Measurements from ENCODE around the gene LAMA2.

The LAMA2 gene

GRCh38 chr6:129335792-129336191 is 452.9 kb downstream of the LAMA2 start:
- H3K4me2 ChIP-seq (ENCODE audit: low read length), result no peak overlapping the region
- H4K20me1 ChIP-seq (ENCODE audit: insufficient read depth, low read length), result no peaks in the 10 kb centered on the region
- H3K4me3 ChIP-seq (ENCODE audit: low read length), result no peak overlapping the region
- H3K4me1 ChIP-seq (ENCODE audit: low read length), result no peaks in the 10 kb centered on the region
- no peak overlapping the region for H2AFZ ChIP-seq (ENCODE audit: low read depth, low read length)
- no peaks in the 10 kb centered on the region for H3K79me2 ChIP-seq (ENCODE audit: low read length)
- peaks cover 3% of the 10 kb centered on the region; the same call in 1 of the 2 replicates for H3K27me3 ChIP-seq (ENCODE audit: low read depth, low read length)
- TF ChIP-seq CTCF (IDR thresholded peaks at IDR 0.05; ENCODE audit: low read depth, low read length), result no peak
- no peak overlapping the region for H3K27ac ChIP-seq (ENCODE audit: low read length)
- H3K9me3 ChIP-seq (ENCODE audit: insufficient read depth, low read length), result no peaks in the 10 kb centered on the region
- no peaks in the 10 kb centered on the region for H3K36me3 ChIP-seq (replicated peaks; ENCODE audit: low read depth, low read length)
- no peak overlapping the region for H3K9ac ChIP-seq (ENCODE audit: low read length)

- Histone ChIP-seq H3K9ac (ENCODE audit: low read length) (no peak overlapping the region), H4K20me1 (ENCODE audit: insufficient read depth, low read length) (no peaks in the 10 kb centered on the region), H3K9me3 (ENCODE audit: insufficient read depth, low read length) (no peaks in the 10 kb centered on the region), H3K4me3 (ENCODE audit: low read length) (no peak overlapping the region), H3K36me3 (replicated peaks; ENCODE audit: low read depth, low read length) (no peaks in the 10 kb centered on the region), H3K79me2 (ENCODE audit: low read length) (no peaks in the 10 kb centered on the region), H3K27ac (ENCODE audit: low read length) (no peak overlapping the region), H3K4me1 (ENCODE audit: low read length) (no peaks in the 10 kb centered on the region), H3K4me2 (ENCODE audit: low read length) (no peak overlapping the region), H3K27me3 (ENCODE audit: low read depth, low read length) (no peaks in the 10 kb centered on the region), H2AFZ (ENCODE audit: low read depth, low read length) (no peak overlapping the region)
- TF ChIP-seq EZH2phosphoT487 (IDR thresholded peaks at IDR 0.05; ENCODE audit: low read depth) (no peak), CTCF (IDR thresholded peaks at IDR 0.05; ENCODE audit: low read depth, low read length) (no peak)
Measured at GRCh38 chr6:129338683-129339082, 455.7 kb downstream of the LAMA2 start.

GRCh38 chr6:129340983-129341382 is 458.0 kb downstream of the LAMA2 start:
- Histone ChIP-seq H3K27me3 (ENCODE audit: low read depth, low read length) (no peaks in the 10 kb centered on the region), H3K79me2 (ENCODE audit: low read length) (no peaks in the 10 kb centered on the region), H3K4me2 (ENCODE audit: low read length) (no peak overlapping the region)

GRCh38 chr6:129342243-129342642 is 459.3 kb downstream of the LAMA2 start:
- H3K4me2 ChIP-seq (ENCODE audit: low read length), result no peak overlapping the region
- no peak overlapping the region for H3K9ac ChIP-seq (ENCODE audit: low read length)
- H3K9me3 ChIP-seq (ENCODE audit: insufficient read depth, low read length), result no peaks in the 10 kb centered on the region
- H3K4me1 ChIP-seq (ENCODE audit: low read length), result no peaks in the 10 kb centered on the region
- H2AFZ ChIP-seq (ENCODE audit: low read depth, low read length), result no peak overlapping the region
- H3K79me2 ChIP-seq (ENCODE audit: low read length), result no peaks in the 10 kb centered on the region
- TF ChIP-seq EZH2phosphoT487 (IDR thresholded peaks at IDR 0.05; ENCODE audit: low read depth), result no peak
- no peak for TF ChIP-seq CTCF (IDR thresholded peaks at IDR 0.05; ENCODE audit: low read depth, low read length)
- H3K4me3 ChIP-seq (ENCODE audit: low read length), result no peak overlapping the region
- H3K36me3 ChIP-seq (replicated peaks; ENCODE audit: low read depth, low read length), result no peaks in the 10 kb centered on the region
- H3K27ac ChIP-seq (ENCODE audit: low read length), result no peak overlapping the region
- no peaks in the 10 kb centered on the region for H4K20me1 ChIP-seq (ENCODE audit: insufficient read depth, low read length)
- H3K27me3 ChIP-seq (ENCODE audit: low read depth, low read length), result no peaks in the 10 kb centered on the region

More at GRCh38 chr6:129340983-129341382, 458.0 kb downstream of the LAMA2 start:
- Histone ChIP-seq H3K9ac (ENCODE audit: low read length) (no peak overlapping the region), H3K36me3 (replicated peaks; ENCODE audit: low read depth, low read length) (no peaks in the 10 kb centered on the region), H3K27ac (ENCODE audit: low read length) (no peak overlapping the region), H2AFZ (ENCODE audit: low read depth, low read length) (no peak overlapping the region), H3K4me3 (ENCODE audit: low read length) (no peak overlapping the region), H3K9me3 (ENCODE audit: insufficient read depth, low read length) (no peaks in the 10 kb centered on the region), H3K4me1 (ENCODE audit: low read length) (no peaks in the 10 kb centered on the region), H4K20me1 (ENCODE audit: insufficient read depth, low read length) (no peaks in the 10 kb centered on the region)
- TF ChIP-seq CTCF (IDR thresholded peaks at IDR 0.05; ENCODE audit: low read depth, low read length) (no peak), EZH2phosphoT487 (IDR thresholded peaks at IDR 0.05; ENCODE audit: low read depth) (no peak)
